ENCODE data around the gene AKT3.

Gene AKT3

GRCh38 chr1:243510928-243511327, 339.1 kb downstream of the AKT3 start:
- TF ChIP-seq, protein P1, sequence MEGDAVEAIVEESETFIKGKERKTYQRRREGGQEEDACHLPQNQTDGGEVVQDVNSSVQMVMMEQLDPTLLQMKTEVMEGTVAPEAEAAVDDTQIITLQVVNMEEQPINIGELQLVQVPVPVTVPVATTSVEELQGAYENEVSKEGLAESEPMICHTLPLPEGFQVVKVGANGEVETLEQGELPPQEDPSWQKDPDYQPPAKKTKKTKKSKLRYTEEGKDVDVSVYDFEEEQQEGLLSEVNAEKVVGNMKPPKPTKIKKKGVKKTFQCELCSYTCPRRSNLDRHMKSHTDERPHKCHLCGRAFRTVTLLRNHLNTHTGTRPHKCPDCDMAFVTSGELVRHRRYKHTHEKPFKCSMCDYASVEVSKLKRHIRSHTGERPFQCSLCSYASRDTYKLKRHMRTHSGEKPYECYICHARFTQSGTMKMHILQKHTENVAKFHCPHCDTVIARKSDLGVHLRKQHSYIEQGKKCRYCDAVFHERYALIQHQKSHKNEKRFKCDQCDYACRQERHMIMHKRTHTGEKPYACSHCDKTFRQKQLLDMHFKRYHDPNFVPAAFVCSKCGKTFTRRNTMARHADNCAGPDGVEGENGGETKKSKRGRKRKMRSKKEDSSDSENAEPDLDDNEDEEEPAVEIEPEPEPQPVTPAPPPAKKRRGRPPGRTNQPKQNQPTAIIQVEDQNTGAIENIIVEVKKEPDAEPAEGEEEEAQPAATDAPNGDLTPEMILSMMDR (IDR thresholded peaks at IDR 0.05; ENCODE audit: borderline replicate concordance, control extremely low read depth, extremely low read depth, insufficient read depth, missing control alignments) = no peak
- in situ Hi-C loops (cut with MboI; ENCODE audit: low sequenced_read_pairs, unreplicated experiment) = no loop called here
- DNase-seq (ENCODE audit: low spot score) = no peak

GRCh38 chr1:243508943-243509342, 341.1 kb downstream of the AKT3 start:
- TF ChIP-seq, protein P1 (IDR thresholded peaks at IDR 0.05; ENCODE audit: borderline replicate concordance, control extremely low read depth, extremely low read depth, insufficient read depth, missing control alignments) = no peak
- in situ Hi-C loops (cut with MboI; ENCODE audit: low sequenced_read_pairs, unreplicated experiment) = no loop called here
- DNase-seq (ENCODE audit: low spot score) = peak; percentile 2

DNA sequence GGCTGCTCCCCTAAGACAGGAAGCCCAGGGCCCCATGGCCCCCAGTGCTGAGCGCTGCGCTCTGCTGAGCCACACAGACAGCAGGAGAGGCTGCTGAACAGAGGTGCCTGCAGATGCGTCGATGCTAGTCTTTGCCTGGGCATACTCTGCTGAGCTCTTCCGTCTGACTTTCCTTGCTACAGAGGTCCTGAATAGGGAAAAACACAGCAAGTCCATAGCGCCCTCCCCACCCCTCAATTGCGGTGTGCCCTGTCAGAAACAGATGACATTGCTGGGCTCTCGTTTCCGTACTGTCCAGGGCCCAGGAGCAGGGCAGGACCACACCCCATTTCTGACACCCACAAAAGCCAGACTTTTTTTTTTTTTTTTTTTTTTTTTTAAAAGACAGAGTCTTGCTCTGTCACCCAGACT, 341.7 kb downstream of the AKT3 start:
- TF ChIP-seq, protein P1 (IDR thresholded peaks at IDR 0.05; ENCODE audit: borderline replicate concordance, control extremely low read depth, extremely low read depth, insufficient read depth, missing control alignments) = no peak
- in situ Hi-C loops (cut with MboI; ENCODE audit: low sequenced_read_pairs, unreplicated experiment) = no loop called here
- DNase-seq (ENCODE audit: low spot score) = peak; percentile 47

- TF ChIP-seq, protein P1 (IDR thresholded peaks at IDR 0.05; ENCODE audit: borderline replicate concordance, control extremely low read depth, extremely low read depth, insufficient read depth, missing control alignments) = no peak
- in situ Hi-C loops (cut with MboI; ENCODE audit: low sequenced_read_pairs, unreplicated experiment) = no loop called here
- DNase-seq (ENCODE audit: low spot score) = no peak
These were observed 342.3 kb downstream of the AKT3 start for GRCh38 chr1:243507672-243508302.

DNA sequence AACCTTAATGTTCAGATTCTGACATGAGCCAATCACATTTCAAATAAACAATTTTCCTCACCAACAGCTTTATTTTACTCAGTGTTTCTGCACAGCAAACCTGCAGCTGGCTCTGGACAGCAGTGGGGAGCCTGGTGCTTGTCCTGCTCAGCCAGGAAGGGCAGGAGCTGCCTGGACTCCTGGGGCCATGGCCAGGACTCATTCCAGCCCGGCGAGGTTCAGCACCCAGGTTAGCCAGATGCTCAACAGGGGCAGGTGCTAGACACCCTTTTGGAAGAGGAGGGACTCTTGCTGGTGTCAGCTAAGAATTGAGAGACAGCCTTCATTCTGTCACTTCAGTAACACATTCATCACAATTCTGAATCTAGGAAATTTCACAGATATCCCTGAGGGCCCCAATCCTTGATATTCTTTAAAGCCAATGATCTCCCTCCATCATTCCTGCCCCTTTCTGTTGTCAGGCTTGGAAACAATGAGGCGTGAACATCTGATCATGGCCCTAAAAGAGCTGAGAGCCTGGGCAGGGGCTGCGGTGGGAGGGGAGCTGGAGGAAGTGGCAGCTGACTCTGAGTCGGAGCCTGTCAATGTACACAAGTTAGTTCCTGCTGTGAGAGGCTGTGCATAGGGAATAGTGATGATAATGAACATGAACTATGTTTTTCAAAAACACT, 342.9 kb downstream of the AKT3 start:
- TF ChIP-seq, protein P1 (IDR thresholded peaks at IDR 0.05; ENCODE audit: borderline replicate concordance, control extremely low read depth, extremely low read depth, insufficient read depth, missing control alignments) = no peak
- DNase-seq (ENCODE audit: low spot score) = peak; percentile 12
- in situ Hi-C loops (cut with MboI; ENCODE audit: low sequenced_read_pairs, unreplicated experiment) = no loop called here

DNA sequence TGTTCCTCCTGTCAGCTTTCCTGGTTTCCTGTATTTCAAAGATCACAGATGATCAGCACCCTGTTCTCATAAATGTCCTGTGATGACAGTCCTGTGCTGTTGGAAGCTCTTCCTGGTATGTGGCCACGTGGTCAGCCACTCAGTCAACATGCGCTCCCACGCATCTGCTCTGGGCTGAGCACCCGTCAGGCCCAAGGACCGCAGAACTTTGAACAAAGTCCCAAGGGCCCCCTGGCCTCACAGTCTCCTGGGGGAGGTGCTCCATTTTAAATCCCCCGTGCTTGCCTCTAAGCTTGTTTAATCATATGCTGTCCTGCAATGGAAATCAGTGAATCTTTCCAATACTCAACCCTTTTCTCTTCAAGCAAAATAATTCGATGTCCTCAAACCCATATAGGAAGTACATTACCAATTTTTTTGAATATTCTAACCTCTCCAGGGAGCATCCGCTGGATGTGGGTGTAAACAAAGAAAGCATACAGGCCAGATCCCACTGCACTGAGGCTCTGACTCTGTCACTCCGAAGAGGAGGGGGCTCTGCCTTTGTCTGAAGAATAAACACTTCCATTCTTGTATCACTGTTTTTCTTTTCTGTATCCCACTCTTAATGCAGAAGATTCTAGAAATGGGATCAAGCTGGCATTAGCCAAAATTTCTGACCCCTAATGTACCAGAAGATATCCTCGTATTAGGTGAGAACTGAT, 343.9 kb downstream of the AKT3 start:
- DNase-seq (ENCODE audit: low spot score) = peak; percentile 58
- in situ Hi-C loops (cut with MboI; ENCODE audit: low sequenced_read_pairs, unreplicated experiment) = no loop called here
- TF ChIP-seq, protein P1 (IDR thresholded peaks at IDR 0.05; ENCODE audit: borderline replicate concordance, control extremely low read depth, extremely low read depth, insufficient read depth, missing control alignments) = no peak

Data from GM13976 (cell line).